GM12864 (cell line): ENCODE data around the gene CLSTN2.

Experiments used
- DNase-seq: peaks from one replicate; pipeline ENCODE4 v3.0.0-alpha.2; 2011; ENCODE audit warnings: low read depth
- H3K4me3 ChIP-seq: 2 replicates; pipeline ENCODE4 v1.5.1; 2011; ENCODE audit warnings: mild to moderate bottlenecking, low read depth, low read length, control low read depth
- CTCF ChIP-seq: IDR thresholded peaks from 2 replicates; pipeline ENCODE4 v1.5.1; 2011; ENCODE audit warnings: low read depth, mild to moderate bottlenecking, moderate library complexity, low read length, control low read depth, inconsistent platforms; ENCODE audit errors: missing control alignments

CLSTN2 gene

DNA sequence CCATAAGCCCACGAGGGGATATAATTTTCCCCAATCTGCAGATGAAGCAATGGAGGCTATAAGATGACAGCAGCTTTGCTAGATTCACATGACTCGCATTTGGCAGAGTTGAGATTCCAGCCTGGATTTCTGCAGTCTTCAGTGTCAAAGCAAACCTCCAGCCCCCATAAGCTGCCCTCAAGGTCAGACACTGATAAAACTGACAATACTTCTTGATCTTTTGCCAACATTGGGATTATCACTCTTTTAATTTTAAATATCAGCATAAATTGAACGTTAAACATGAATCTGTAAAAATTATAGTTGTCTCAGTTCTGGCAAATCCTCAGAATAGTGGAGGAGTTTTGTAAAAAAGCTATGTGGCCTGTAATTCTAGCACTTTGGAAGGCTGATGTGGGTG is 508.8 kb downstream of the CLSTN2 start:
- no peak for DNase-seq
- H3K4me3 ChIP-seq, result no peak overlapping the region
- TF ChIP-seq CTCF, result no peak

DNA sequence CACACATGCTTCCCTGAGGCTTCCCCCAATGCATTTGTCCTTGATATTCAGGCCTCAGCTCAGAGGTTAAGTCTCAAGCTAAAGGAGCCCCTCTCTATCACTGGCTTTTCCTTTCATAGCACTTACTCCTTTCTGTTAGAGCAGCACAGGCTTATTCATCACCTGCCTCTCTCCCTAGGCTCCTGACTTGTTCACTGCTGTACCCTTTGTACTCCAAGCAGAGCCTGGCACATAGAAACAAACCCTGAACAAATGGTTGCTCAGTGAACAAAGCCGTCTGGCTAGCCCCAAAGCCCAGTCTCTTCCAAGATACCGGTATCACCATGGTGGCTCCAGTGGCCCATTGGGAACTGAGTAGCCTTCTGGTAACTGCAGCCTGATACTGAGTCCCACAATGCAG is 511.7 kb downstream of the CLSTN2 start:
- H3K4me3 ChIP-seq, result no peak overlapping the region
- no peak for TF ChIP-seq CTCF
- no peak for DNase-seq

DNA sequence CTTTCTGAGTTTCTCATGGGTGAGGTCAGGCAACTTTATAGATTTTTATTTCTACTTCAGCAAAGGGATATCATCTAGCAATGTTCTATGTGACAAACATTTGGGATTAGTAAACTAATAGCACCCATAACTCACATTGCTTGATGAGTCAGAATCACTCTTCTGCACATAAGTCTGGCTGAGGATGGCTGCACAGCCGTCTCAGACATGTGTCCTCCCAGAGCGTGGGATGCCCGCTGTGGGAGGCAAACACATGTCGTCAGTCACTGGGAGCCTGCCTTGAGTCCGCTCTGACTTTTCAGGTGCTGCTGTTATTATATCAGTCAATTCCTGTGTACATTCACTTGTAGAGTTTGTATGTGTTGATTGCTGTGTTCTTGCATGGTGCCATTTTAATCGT is 512.2 kb downstream of the CLSTN2 start:
- TF ChIP-seq CTCF, result no peak

GRCh38 chr3:140448001-140448400 is 513.0 kb downstream of the CLSTN2 start:
- no peak overlapping the region for H3K4me3 ChIP-seq
- TF ChIP-seq CTCF, result no peak
- DNase-seq, result no peak

More for the DNA sequence above, 512.2 kb downstream of the CLSTN2 start:
- no peak overlapping the region for H3K4me3 ChIP-seq
- no peak for DNase-seq

DNA sequence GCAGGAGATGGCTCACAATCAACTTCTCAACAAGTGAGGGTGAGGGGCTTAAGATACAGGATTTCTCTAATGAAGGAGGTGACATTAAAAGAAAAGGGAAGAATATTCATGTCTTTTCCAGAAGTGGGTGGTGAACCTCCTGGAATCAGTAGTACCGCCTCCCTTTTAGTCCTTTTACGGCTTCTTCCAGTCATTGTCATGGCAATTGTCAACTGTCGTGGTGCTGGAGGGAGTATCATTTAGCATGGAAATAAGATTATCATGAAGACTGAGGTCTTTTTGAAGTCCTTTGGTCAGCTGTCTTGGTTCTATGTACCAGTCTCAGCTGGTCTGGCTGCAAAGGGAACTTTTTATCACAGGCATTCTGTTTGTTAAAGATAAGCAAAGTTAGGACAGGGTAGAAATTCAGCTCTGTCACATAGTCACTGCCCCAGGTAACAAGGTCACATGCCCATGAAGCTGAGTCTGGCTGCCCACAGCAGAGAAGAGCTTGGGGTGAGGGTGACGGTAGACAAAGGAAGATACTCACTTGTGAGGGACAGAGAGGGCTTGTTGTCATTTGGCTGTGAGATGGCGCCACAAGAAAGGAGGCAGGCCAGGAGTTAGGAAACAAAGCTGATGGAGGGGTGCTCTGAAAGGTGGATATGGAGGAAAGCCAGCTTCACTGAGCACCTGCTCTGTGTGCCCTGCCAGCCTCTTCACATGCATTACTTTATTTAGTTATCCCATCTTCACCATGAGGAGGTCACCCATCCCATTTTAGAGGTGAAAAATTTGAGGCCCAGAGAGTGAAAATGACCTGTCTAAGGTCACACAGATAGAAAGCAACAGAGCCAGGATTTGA is 514.6 kb downstream of the CLSTN2 start:
- TF ChIP-seq CTCF, result no peak
- no peak for DNase-seq
- no peak overlapping the region for H3K4me3 ChIP-seq

GRCh38 chr3:140453750-140454149 is 518.8 kb downstream of the CLSTN2 start:
- TF ChIP-seq CTCF, result no peak
- DNase-seq, result no peak

More at GRCh38 chr3:140453750-140454149, 518.8 kb downstream of the CLSTN2 start:
- H3K4me3 ChIP-seq, result no peak overlapping the region
